ENCODE results near the gene RAMP1.
A peak's percentile ranks its signal among the peaks of the same experiment; 100 is the strongest.
"Not testable (repeated sequence)": the region's sequence is repeated elsewhere in the genome, so short reads cannot be mapped to it uniquely, and the experiment has no call there.

RAMP1 gene

DNA sequence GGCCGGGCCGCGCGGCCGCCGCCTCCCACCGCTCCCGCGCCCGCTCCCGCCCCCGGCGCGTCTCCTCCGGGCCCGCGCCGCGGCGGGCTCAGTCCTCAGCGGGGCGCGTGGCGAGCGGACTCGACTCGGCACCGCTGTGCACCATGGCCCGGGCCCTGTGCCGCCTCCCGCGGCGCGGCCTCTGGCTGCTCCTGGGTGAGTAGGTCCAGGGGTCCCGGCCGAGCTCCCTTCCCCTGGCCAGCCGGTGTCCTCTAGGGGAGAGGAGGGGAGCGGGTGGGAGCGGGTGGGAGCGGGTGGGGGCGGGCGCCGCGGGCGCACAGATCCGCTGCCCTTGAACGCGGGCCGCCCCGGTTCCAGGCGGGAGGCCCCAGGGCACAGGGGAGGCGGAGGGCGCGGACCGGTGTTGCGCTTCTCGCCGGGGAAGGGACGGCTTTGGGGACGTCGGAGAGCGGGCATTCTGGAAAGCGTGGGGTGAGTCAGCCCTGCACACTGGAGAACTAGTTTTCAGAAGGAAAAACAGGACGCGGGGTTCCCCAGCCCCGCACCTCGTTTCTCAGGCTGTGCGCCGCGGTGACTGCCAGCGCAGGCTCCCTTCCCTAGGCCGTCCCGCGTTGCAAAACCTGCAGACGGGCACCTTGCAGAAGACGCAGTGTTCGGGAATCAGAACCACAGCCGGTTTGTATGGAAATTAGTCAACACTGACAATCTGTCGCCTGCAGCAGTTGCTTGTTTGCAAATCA lies at the start of gene RAMP1:
Gene RAMP1, plus strand, starts transcription at position 91 of the 740 bp plus-strand sequence. Its CDS starts 53 bp downstream, at position 144.
- DNase-seq, result no peak

GRCh38 chr2:237815637-237816036 lies 43.8 kb upstream of the RAMP1 start:
- DNase-seq, result no peak

- DNase-seq, result no peak
These were observed 42.9 kb upstream of the RAMP1 start for GRCh38 chr2:237816531-237816930.

DNA sequence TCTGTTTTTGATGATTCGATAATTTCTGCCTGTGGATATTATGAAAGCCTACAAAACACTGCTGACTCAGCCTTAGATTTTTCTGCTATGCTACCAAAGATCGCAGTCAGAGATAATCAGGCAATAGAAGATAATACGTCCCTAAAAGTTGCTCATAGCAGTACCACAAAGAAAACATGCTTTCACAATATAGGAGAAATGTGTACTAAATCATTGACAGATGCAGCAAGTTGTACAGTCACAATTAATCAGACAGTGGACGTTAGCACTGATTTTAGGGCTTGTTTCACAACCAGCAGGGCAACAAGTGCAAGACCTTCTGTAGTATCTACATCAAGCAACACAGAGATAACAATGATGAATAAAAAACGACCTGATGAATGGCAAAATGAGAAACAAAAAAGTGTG lies 41.4 kb upstream of the RAMP1 start:
- no peak for DNase-seq

- DNase-seq, result no peak
These were observed 40.2 kb upstream of the RAMP1 start for GRCh38 chr2:237819231-237819630.

- no peak for DNase-seq
These were observed 39.0 kb upstream of the RAMP1 start for GRCh38 chr2:237820421-237820820.

- no peak for DNase-seq
These were observed 35.9 kb upstream of the RAMP1 start for GRCh38 chr2:237823544-237823943.

GRCh38 chr2:237824085-237824484 lies 35.3 kb upstream of the RAMP1 start:
- no peak for DNase-seq

GRCh38 chr2:237827421-237827987 lies 31.9 kb upstream of the RAMP1 start:
- DNase-seq, result no peak

GRCh38 chr2:237830522-237830921 lies 28.9 kb upstream of the RAMP1 start:
- no peak for DNase-seq

DNA sequence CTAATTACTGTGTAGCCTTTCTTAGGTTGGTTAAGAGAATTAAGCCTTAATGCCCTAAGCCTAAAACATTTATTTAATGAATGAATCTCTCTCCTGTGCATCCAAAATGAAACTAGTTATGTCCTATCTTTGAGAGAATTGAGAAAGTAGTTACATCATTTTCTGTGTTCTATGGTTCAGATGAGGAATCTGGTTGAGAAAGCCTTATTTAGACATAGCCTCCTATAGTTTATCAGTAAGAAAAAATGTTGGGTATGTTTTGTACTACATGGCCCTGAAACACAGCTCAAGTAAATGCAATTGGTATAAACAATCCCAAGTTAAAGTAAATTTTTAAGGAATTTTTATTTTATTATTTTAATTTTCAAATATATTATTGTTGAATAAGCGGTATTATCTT lies 25.9 kb upstream of the RAMP1 start:
- DNase-seq, result no peak

- DNase-seq, result no peak
These were observed 24.1 kb upstream of the RAMP1 start for GRCh38 chr2:237835372-237835771.

- DNase-seq, result no peak
These were observed 18.4 kb upstream of the RAMP1 start for GRCh38 chr2:237841051-237841450.

- DNase-seq, result not testable (repeated sequence)
These were observed 10.5 kb upstream of the RAMP1 start for GRCh38 chr2:237848940-237849339.

GRCh38 chr2:237854295-237854694 lies 5.1 kb upstream of the RAMP1 start:
- DNase-seq, result no peak

GRCh38 chr2:237857791-237858190 lies 1.6 kb upstream of the RAMP1 start:
- no peak for DNase-seq

- DNase-seq, result peak; percentile 60 to 65
These were observed 935 bp upstream of the RAMP1 start for GRCh38 chr2:237858294-237859081.

DNA sequence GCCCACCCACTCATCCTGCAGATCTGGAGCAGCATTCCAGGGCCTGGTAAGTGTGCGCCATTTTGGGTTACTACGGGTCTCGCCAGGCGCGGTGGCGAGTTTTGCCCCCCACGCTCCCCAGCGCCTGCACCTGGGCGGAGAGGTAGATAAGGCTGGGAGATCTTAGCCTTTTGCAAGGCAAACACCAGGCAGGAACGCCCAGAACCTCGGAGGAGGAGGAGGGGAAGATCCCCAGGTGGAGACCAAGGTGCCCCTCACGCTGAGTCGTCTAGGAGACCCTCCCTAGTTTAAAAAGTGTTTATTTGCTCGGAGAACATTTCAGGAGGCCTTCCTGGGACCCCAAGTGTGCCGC lies 365 bp upstream of the RAMP1 start:
- no peak for DNase-seq

GRCh38 chr2:237860273-237860935 lies 981 bp downstream of the RAMP1 start:
- DNase-seq, result no peak

- no peak for DNase-seq
These were observed 2.6 kb downstream of the RAMP1 start for GRCh38 chr2:237861875-237862527.

DNA sequence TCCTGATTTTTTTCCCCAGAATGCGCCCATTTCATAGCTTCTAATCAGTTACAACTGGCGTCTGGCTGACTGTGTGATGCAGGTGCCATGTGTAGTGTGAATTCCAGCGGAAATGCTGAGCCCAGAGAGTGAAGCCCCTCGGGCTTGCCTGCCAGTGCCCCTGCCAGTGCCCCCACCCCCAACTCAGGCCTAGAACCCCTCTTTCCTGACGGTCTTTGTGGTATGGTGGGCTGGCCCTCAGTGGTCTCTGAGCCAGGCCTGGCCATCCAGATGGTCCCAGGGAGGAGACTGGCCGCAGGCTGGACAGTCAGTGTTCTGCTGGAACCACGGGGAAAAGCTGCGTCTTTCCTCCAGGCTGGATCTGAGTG lies 3.1 kb downstream of the RAMP1 start:
- DNase-seq, result no peak

DNA sequence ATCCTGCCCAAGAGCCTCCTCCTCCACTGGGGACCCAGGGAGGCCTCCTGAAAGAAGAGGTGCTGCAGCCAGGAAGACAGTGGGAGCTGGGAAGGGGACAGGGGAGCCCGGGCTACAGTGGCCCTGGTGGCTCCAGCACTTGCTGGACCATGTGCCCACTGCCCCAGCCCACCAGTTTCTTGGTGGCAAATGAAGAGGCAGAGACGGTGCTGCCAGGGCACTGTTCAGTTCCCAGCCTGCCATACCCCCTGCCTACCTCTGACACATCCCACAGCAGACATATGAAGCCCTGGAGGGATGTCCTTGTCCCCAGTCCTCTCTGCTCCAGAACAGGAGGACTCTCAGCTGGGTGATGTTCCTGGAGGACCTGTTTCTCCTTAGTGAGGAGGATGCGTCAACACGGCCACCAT lies 3.7 kb downstream of the RAMP1 start:
- DNase-seq, result no peak
